Endothelial cell of umbilical vein (primary cell): Measurements from ENCODE around the gene AGBL4. TPM values are rescaled to one million over a fixed set of nuclear protein-coding genes. Genes with fewer than 3 reads are reported as not detected.

Source experiments
- BruUV-seq: library from RNA; stranded (reverse); fragments of 400-500 nt; replicated peaks from 2 replicates; lab custom pipeline; 2021; lab: Mats Ljungman, UMichigan
- CTCF ChIA-PET: fragments of 300-600, 350-600 bp; sonication (Branson Sonifier 250); formaldehyde crosslinking; loops from one replicate; lab custom pipeline; 2021; ENCODE audit warnings: antibody characterized with exemption, inconsistent platforms; lab: Charles Lee
- POLR2A ChIA-PET: fragments of 300-600, 350-600 bp; sonication (Branson Sonifier 250); formaldehyde crosslinking; loops from one replicate; lab custom pipeline; 2021; ENCODE audit warnings: antibody characterized with exemption, inconsistent platforms; lab: Charles Lee
- DNase-seq: peaks from one replicate; pipeline ENCODE4 v3.0.0-alpha.2; 2011; ENCODE audit warnings: low read depth, low spot score
- FAIRE-seq: peaks from 2 replicates; lab custom pipeline; 2011; peaks lifted over from hg19 to GRCh38; lab: Jason Lieb, UNC
- H2AFZ ChIP-seq: 2 replicates; pipeline ENCODE4 v1.6.0; 2012; ENCODE audit warnings: low read depth, low read length, control low read depth, inconsistent platforms
- H3K27ac ChIP-seq: 2 replicates; pipeline ENCODE4 v1.5.1; 2011; ENCODE audit warnings: low read depth, mild to moderate bottlenecking, control low read depth, low read length, moderate library complexity; ENCODE audit not compliant: insufficient read depth
- H3K27me3 ChIP-seq, 2 experiments: 2 replicates each; pipeline versions ENCODE4 v1.6.0 to v1.6.1; 2011; ENCODE audit warnings: low read length in 2 of 2, mixed read lengths in 1 of 2; ENCODE audit not compliant: control insufficient read depth in 2 of 2, insufficient read depth in 2 of 2
- H3K36me3 ChIP-seq, 2 experiments: 2 replicates in 1 of 2; 3 replicates in 1 of 2; pipeline ENCODE4 v1.5.1; 2011; ENCODE audit warnings: low read length in 2 of 2, mild to moderate bottlenecking in 1 of 2, moderate library complexity in 1 of 2; ENCODE audit not compliant: control insufficient read depth in 2 of 2, insufficient read depth in 2 of 2; ENCODE audit errors: extremely low read depth in 1 of 2
- H3K4me1 ChIP-seq: 3 replicates; pipeline ENCODE4 v1.5.1; 2011; ENCODE audit warnings: mild to moderate bottlenecking, low read length; ENCODE audit not compliant: control insufficient read depth, insufficient read depth; ENCODE audit errors: extremely low read depth
- H3K4me2 ChIP-seq: 2 replicates; pipeline ENCODE4 v1.6.1; 2011; ENCODE audit warnings: low read length, control low read depth, mixed read lengths; ENCODE audit not compliant: insufficient read depth
- H3K4me3 ChIP-seq, 3 experiments: fragments of 200-600 bp in 1 of 3; sonication (generic), shearing (Covaris generic) in 1 of 3; replicated peaks in 1 of 3; 2 replicates each; pipeline ENCODE4 v1.5.1; 2011 to 2016; ENCODE audit warnings: control low read depth in 3 of 3, low read length in 3 of 3, mild to moderate bottlenecking in 2 of 3, inconsistent platforms in 1 of 3, low read depth in 1 of 3, moderate library complexity in 1 of 3; ENCODE audit not compliant: insufficient read depth in 1 of 3
- H3K79me2 ChIP-seq: 2 replicates; pipeline ENCODE4 v1.6.0; 2012; ENCODE audit warnings: low read length, inconsistent platforms; ENCODE audit not compliant: control insufficient read depth, insufficient read depth
- H3K9ac ChIP-seq: replicated peaks from 2 replicates; pipeline ENCODE3; 2011; ENCODE audit warnings: low read length, control low read depth; ENCODE audit not compliant: insufficient read depth; ENCODE audit errors: extremely low read depth
- H3K9me1 ChIP-seq: replicated peaks from 3 replicates; pipeline ENCODE4 v1.6.0; 2011; ENCODE audit warnings: mild to moderate bottlenecking, low read length; ENCODE audit not compliant: control insufficient read depth, insufficient read depth; ENCODE audit errors: extremely low read depth
- H3K9me3 ChIP-seq: replicated peaks from 2 replicates; pipeline ENCODE4 v1.5.1; 2012; ENCODE audit warnings: low read length, inconsistent platforms; ENCODE audit not compliant: control insufficient read depth, insufficient read depth
- H4K20me1 ChIP-seq: replicated peaks from 2 replicates; pipeline ENCODE3; 2011; ENCODE audit warnings: mild to moderate bottlenecking, low read length; ENCODE audit not compliant: control insufficient read depth, insufficient read depth; ENCODE audit errors: extremely low read depth
- MAX ChIP-seq: IDR thresholded peaks from 2 replicates; pipeline ENCODE4 v1.6.1; 2011; ENCODE audit not compliant: insufficient read depth, insufficient read length
- MYC ChIP-seq: IDR thresholded peaks from one replicate; pipeline ENCODE4 v1.6.1; 2011; ENCODE audit warnings: mild to moderate bottlenecking, low read depth, low read length
- POLR2A ChIP-seq: IDR thresholded peaks from 2 replicates; pipeline ENCODE4 v1.6.1; 2012; ENCODE audit warnings: low read depth, mild to moderate bottlenecking, control low read depth, low read length
- dilution Hi-C: fragments of 300-500 bp; cut with MboI; formaldehyde crosslinking; loops from one replicate; pipeline ENCODE4 v1.15.0; 2019; ENCODE audit warnings: low sequenced_read_pairs; ENCODE audit not compliant: extremely low pct_ligation_motif_present
- intact Hi-C: fragments of 100-400 bp; cut with micrococcal nuclease; formaldehyde crosslinking; loops from one replicate; pipeline ENCODE4 v1.10.0; 2022
- polyA plus RNA-seq, 4 experiments: library from polyadenylated mRNA; depleted of rRNA in 3 of 4; stranded (reverse) in 3 of 4; unstranded in 1 of 4; fragments of >200 nt; gene quantifications; 2 replicates each; pipeline versions ENCODE4 v1.2.1 to v1.2.3, GENCODE V29; 2011 to 2012; ENCODE audit warnings: missing spikeins in 1 of 4
- total RNA-seq: library from RNA; stranded (reverse); gene quantifications from 2 replicates; pipeline ENCODE4 v1.2.3, GENCODE V29; 2021

Gene AGBL4
- total and polyA plus RNA-seq, 2 donors (not counting 3 experiments of a cell fraction or from before 2014, with no cell fraction given), result not detected

GRCh38 chr1:48846441-48846840 lies 1177.3 kb downstream of the AGBL4 start:
- no peaks in the 10 kb centered on the region for H3K4me1 ChIP-seq
- H4K20me1 ChIP-seq, result no peaks in the 10 kb centered on the region
- intact Hi-C loops (no loop called here), dilution Hi-C loops (no loop called here)
- no peaks in the 10 kb centered on the region for H3K79me2 ChIP-seq
- H3K27me3 ChIP-seq, result no peaks in the 10 kb centered on the region
- CTCF ChIA-PET, result no interaction called here
- FAIRE-seq (no peak), DNase-seq (no peak)
- no TSS peak for BruUV-seq
- POLR2A ChIA-PET, result no interaction called here
- no peaks in the 10 kb centered on the region for H3K9me3 ChIP-seq
- no peaks in the 10 kb centered on the region for H3K9me1 ChIP-seq
- no peaks in the 10 kb centered on the region for H3K36me3 ChIP-seq
- no peak overlapping the region for H3K9ac ChIP-seq
- H3K4me2 ChIP-seq, result no peak overlapping the region
- H2AFZ ChIP-seq, result no peak overlapping the region
- TF ChIP-seq POLR2A, result no peak
- no peak for TF ChIP-seq MAX
- no peak for TF ChIP-seq MYC
- no peak overlapping the region for H3K4me3 ChIP-seq
- no peak overlapping the region for H3K27ac ChIP-seq

- Histone ChIP-seq H3K27ac (no peak overlapping the region), H4K20me1 (no peaks in the 10 kb centered on the region), H3K4me3 (no peak overlapping the region), H2AFZ (no peak overlapping the region), H3K27me3 (no peaks in the 10 kb centered on the region), H3K9me3 (no peaks in the 10 kb centered on the region), H3K36me3 (no peaks in the 10 kb centered on the region), H3K4me2 (no peak overlapping the region), H3K4me1 (no peaks in the 10 kb centered on the region), H3K79me2 (no peaks in the 10 kb centered on the region), H3K9ac (no peak overlapping the region), H3K9me1 (no peaks in the 10 kb centered on the region)
- DNase-seq, result no peak
- intact Hi-C loops (no loop called here), dilution Hi-C loops (no loop called here)
- no TSS peak for BruUV-seq
- no peak for FAIRE-seq
- ChIA-PET POLR2A (no interaction called here), CTCF (no interaction called here)
- no peak for TF ChIP-seq POLR2A
These were observed 1179.6 kb downstream of the AGBL4 start for GRCh38 chr1:48844187-48844586.
